ENCODE measurements around the gene LMTK3.

- no peak for TF ChIP-seq CTCF (IDR thresholded peaks at IDR 0.05; ENCODE audit: poor library complexity, severe bottlenecking)
- TF ChIP-seq POLR2AphosphoS5 (IDR thresholded peaks at IDR 0.05): no peak
- TF ChIP-seq EZH2 (IDR thresholded peaks at IDR 0.05; ENCODE audit: borderline replicate concordance, insufficient read depth, low read length, poor library complexity, severe bottlenecking): no peak
Observed at GRCh38 chr19:48491793-48492123, 19.9 kb downstream of the LMTK3 start.
